ENCODE data around the gene CARD19. TPM values are rescaled to one million over a fixed set of nuclear protein-coding genes. Genes with fewer than 3 reads are reported as not detected.

Gene CARD19
- total RNA-seq, 1 experiment from 2014 or later = 54.5 TPM

DNA sequence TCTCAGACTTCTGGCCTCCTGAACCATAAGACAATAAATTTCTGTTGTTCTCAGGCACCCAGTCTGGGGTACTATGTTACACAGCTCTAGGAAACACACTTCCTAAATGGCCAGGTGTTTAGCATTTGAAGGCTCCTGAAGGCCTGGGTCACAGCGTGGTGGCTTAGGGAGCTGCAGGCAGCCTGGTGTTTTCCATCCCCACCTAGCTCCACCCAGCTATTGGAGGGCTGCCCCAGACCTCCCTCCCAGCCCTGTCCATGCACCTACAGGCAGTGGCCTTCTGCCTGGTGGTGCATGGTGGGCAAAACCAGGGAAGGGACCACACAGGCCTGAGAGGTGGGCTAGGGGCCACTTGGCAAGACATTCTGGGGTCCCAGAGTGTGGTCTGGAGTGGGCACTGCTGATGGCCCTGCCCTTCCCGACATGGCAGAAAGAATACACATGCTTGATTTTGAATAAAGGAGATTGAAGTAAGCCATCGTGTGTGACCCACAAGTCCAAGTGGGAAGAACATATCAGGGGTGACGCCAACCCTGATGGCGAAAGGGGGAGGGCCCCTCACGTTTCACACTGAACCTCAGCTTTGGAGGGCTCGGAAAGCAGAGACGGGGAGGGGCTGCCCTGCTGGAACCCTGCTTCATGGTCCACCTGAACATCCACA is 38.8 kb upstream of the CARD19 start:
- Histone ChIP-seq H3K36me3 (ENCODE audit: control insufficient read depth in 1 of 2, insufficient read depth in 2 of 2, low read length in 2 of 2) (no peaks in the 10 kb centered on the region), H3K27ac (ENCODE audit: low read depth, low read length) (no peak overlapping the region), H3K4me1 (ENCODE audit: control insufficient read depth in 1 of 2, insufficient read depth in 2 of 2, low read length in 2 of 2) (peaks cover 14 to 38% of the 10 kb centered on the region in 2 experiments), H2AFZ (ENCODE audit: low read depth, low read length, poor library complexity, severe bottlenecking) (no peak overlapping the region), H3K27me3 (ENCODE audit: insufficient read depth, low read length) (no peaks in the 10 kb centered on the region), H3K4me2 (ENCODE audit: low read length) (no peak overlapping the region), H3K9me2 (ENCODE audit: insufficient read depth) (no peaks in the 10 kb centered on the region), H4K20me1 (ENCODE audit: insufficient read depth) (no peaks in the 10 kb centered on the region), H3K9ac (ENCODE audit: low read length) (no peak overlapping the region), H3K4me3 (replicated peaks in 1 of 2; ENCODE audit: low read depth in 1 of 2, low read length in 2 of 2) (no peak overlapping the region), H3K9me3 (ENCODE audit: control insufficient read depth in 1 of 2, insufficient read depth in 1 of 2, low read depth in 1 of 2, low read length in 2 of 2) (no peaks in the 10 kb centered on the region), H3K79me2 (ENCODE audit: insufficient read depth, low read length) (no peaks in the 10 kb centered on the region)
- ChIA-PET RAD21 (ENCODE audit: low non-redundant PET in 1 of 2, low total read pairs in 2 of 2, uncharacterized antibody in 2 of 2, unreplicated experiment in 2 of 2) (no interaction called here), POLR2A (no interaction called here), CTCF (no interaction called here)
- TF ChIP-seq SIN3A (IDR thresholded peaks at IDR 0.05; ENCODE audit: low read depth) (no peak), FOSL1 (IDR thresholded peaks at IDR 0.05; ENCODE audit: low read depth) (no peak), EZH2phosphoT487 (IDR thresholded peaks at IDR 0.05; ENCODE audit: borderline replicate concordance) (no peak), ZFX (IDR thresholded peaks at IDR 0.05) (no peak), SP1 (IDR thresholded peaks at IDR 0.05; ENCODE audit: low read depth) (no peak), EGR1 (IDR thresholded peaks at IDR 0.05; ENCODE audit: low read depth) (no peak), EZH2 (IDR thresholded peaks at IDR 0.05) (no peak), POLR2A (IDR thresholded peaks at IDR 0.05; ENCODE audit: borderline replicate concordance, extremely low read depth, insufficient read depth, insufficient read length) (no peak), SRF (IDR thresholded peaks at IDR 0.05; ENCODE audit: low read depth) (no peak), RAD21 (IDR thresholded peaks at IDR 0.05; ENCODE audit: low read depth) (no peak), POLR2AphosphoS5 (IDR thresholded peaks at IDR 0.05; ENCODE audit: low read depth, low read length) (no peak), CBX3 (IDR thresholded peaks at IDR 0.05; ENCODE audit: low read depth) (no peak), JUND (IDR thresholded peaks at IDR 0.05) (no peak), CEBPB (IDR thresholded peaks at IDR 0.05; ENCODE audit: low read depth) (no peak), ZNF274 (IDR thresholded peaks at IDR 0.05; ENCODE audit: low read depth, low read length) (no peak)
- TF ChIP-seq, protein P1, sequence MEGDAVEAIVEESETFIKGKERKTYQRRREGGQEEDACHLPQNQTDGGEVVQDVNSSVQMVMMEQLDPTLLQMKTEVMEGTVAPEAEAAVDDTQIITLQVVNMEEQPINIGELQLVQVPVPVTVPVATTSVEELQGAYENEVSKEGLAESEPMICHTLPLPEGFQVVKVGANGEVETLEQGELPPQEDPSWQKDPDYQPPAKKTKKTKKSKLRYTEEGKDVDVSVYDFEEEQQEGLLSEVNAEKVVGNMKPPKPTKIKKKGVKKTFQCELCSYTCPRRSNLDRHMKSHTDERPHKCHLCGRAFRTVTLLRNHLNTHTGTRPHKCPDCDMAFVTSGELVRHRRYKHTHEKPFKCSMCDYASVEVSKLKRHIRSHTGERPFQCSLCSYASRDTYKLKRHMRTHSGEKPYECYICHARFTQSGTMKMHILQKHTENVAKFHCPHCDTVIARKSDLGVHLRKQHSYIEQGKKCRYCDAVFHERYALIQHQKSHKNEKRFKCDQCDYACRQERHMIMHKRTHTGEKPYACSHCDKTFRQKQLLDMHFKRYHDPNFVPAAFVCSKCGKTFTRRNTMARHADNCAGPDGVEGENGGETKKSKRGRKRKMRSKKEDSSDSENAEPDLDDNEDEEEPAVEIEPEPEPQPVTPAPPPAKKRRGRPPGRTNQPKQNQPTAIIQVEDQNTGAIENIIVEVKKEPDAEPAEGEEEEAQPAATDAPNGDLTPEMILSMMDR (IDR thresholded peaks at IDR 0.05 in 2 of 3, conservative IDR thresholded peaks at IDR 0.05 in 1 of 3; ENCODE audit: borderline replicate concordance in 1 of 3, insufficient read depth in 1 of 3, low read depth in 2 of 3, low read length in 2 of 3) = no peak
- TF ChIP-seq, protein P2, sequence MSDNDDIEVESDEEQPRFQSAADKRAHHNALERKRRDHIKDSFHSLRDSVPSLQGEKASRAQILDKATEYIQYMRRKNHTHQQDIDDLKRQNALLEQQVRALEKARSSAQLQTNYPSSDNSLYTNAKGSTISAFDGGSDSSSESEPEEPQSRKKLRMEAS (IDR thresholded peaks at IDR 0.05) = no peak
- TF ChIP-seq, protein P3, sequence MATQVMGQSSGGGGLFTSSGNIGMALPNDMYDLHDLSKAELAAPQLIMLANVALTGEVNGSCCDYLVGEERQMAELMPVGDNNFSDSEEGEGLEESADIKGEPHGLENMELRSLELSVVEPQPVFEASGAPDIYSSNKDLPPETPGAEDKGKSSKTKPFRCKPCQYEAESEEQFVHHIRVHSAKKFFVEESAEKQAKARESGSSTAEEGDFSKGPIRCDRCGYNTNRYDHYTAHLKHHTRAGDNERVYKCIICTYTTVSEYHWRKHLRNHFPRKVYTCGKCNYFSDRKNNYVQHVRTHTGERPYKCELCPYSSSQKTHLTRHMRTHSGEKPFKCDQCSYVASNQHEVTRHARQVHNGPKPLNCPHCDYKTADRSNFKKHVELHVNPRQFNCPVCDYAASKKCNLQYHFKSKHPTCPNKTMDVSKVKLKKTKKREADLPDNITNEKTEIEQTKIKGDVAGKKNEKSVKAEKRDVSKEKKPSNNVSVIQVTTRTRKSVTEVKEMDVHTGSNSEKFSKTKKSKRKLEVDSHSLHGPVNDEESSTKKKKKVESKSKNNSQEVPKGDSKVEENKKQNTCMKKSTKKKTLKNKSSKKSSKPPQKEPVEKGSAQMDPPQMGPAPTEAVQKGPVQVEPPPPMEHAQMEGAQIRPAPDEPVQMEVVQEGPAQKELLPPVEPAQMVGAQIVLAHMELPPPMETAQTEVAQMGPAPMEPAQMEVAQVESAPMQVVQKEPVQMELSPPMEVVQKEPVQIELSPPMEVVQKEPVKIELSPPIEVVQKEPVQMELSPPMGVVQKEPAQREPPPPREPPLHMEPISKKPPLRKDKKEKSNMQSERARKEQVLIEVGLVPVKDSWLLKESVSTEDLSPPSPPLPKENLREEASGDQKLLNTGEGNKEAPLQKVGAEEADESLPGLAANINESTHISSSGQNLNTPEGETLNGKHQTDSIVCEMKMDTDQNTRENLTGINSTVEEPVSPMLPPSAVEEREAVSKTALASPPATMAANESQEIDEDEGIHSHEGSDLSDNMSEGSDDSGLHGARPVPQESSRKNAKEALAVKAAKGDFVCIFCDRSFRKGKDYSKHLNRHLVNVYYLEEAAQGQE (IDR thresholded peaks at IDR 0.05; ENCODE audit: low read depth) = no peak
- TF ChIP-seq, protein P4, sequence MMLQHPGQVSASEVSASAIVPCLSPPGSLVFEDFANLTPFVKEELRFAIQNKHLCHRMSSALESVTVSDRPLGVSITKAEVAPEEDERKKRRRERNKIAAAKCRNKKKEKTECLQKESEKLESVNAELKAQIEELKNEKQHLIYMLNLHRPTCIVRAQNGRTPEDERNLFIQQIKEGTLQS (IDR thresholded peaks at IDR 0.05) = no peak
- TF ChIP-seq, protein P5, sequence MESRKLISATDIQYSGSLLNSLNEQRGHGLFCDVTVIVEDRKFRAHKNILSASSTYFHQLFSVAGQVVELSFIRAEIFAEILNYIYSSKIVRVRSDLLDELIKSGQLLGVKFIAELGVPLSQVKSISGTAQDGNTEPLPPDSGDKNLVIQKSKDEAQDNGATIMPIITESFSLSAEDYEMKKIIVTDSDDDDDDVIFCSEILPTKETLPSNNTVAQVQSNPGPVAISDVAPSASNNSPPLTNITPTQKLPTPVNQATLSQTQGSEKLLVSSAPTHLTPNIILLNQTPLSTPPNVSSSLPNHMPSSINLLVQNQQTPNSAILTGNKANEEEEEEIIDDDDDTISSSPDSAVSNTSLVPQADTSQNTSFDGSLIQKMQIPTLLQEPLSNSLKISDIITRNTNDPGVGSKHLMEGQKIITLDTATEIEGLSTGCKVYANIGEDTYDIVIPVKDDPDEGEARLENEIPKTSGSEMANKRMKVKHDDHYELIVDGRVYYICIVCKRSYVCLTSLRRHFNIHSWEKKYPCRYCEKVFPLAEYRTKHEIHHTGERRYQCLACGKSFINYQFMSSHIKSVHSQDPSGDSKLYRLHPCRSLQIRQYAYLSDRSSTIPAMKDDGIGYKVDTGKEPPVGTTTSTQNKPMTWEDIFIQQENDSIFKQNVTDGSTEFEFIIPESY (IDR thresholded peaks at IDR 0.05; ENCODE audit: extremely low read depth, insufficient replicate concordance, low read length) = no peak
- no peak for DNase-seq (ENCODE audit: low read depth, low spot score)
- no peak for ATAC-seq
- intact Hi-C loops (cut with micrococcal nuclease) = no loop called here
- no TSS peak for BruUV-seq (replicated peaks)
